OCI-LY7 (cell line): Measurements from ENCODE around the gene STS. TPM values are rescaled to one million over a fixed set of nuclear protein-coding genes. Genes with fewer than 3 reads are reported as not detected.

Experiments used
- BruUV-seq: library from RNA; stranded (reverse); fragments of 400-500 nt; replicated peaks from 2 replicates; lab custom pipeline; 2021; lab: Mats Ljungman, UMichigan
- CTCF ChIA-PET: fragments of 300-600 bp; sonication (Branson Sonifier 250); formaldehyde crosslinking; loops from one replicate; lab custom pipeline; 2022; ENCODE audit warnings: antibody characterized with exemption; ENCODE audit not compliant: unreplicated experiment; lab: Charles Lee
- POLR2A ChIA-PET: fragments of 300-600 bp; sonication (Branson Sonifier 250); formaldehyde crosslinking; loops from one replicate; lab custom pipeline; 2022; ENCODE audit warnings: antibody characterized with exemption; lab: Charles Lee
- DNase-seq: peaks from one replicate; pipeline ENCODE4 v3.0.0-alpha.2; 2015; ENCODE audit warnings: low spot score
- H2AFZ ChIP-seq: fragments of 200-600 bp; sonication (generic), shearing (Covaris generic); 2 replicates; pipeline ENCODE4 v1.6.1; 2014; ENCODE audit warnings: mild to moderate bottlenecking, antibody characterized with exemption, low read length, moderate library complexity
- H3K27ac ChIP-seq: fragments of 200-600 bp; sonication (generic); 2 replicates; pipeline ENCODE4 v1.5.1; 2014; ENCODE audit warnings: mixed run types, low read depth, mild to moderate bottlenecking, moderate library complexity, low read length, inconsistent platforms; ENCODE audit not compliant: poor library complexity, severe bottlenecking
- H3K36me3 ChIP-seq: fragments of 200-600 bp; sonication (generic); 2 replicates; pipeline ENCODE4 v1.6.1; 2014; ENCODE audit warnings: mild to moderate bottlenecking, antibody characterized with exemption, low read length, moderate library complexity, mixed read lengths; ENCODE audit not compliant: insufficient read depth
- H3K4me1 ChIP-seq: fragments of 200-600 bp; sonication (generic); 2 replicates; pipeline ENCODE4 v1.5.1; 2014; ENCODE audit warnings: mild to moderate bottlenecking, low read length; ENCODE audit not compliant: insufficient read depth, poor library complexity, severe bottlenecking
- H3K4me2 ChIP-seq: fragments of 200-600 bp; sonication (generic); 2 replicates; pipeline ENCODE4 v1.6.1; 2014; ENCODE audit warnings: mild to moderate bottlenecking, low read length
- H3K4me3 ChIP-seq: fragments of 200-600 bp; sonication (generic); 2 replicates; pipeline ENCODE4 v1.5.1; 2014; ENCODE audit warnings: mild to moderate bottlenecking, low read depth, low read length; ENCODE audit not compliant: poor library complexity, severe bottlenecking
- H3K79me2 ChIP-seq: fragments of 200-600 bp; sonication (generic); 2 replicates; pipeline ENCODE4 v1.6.1; 2016; ENCODE audit warnings: low read depth, mild to moderate bottlenecking, low read length, moderate library complexity, mixed read lengths; ENCODE audit not compliant: insufficient read depth
- H3K9me2 ChIP-seq: fragments of 200-600 bp; sonication (generic); 2 replicates; pipeline ENCODE4 v1.6.1; 2016; ENCODE audit warnings: mild to moderate bottlenecking, low read length, mixed read lengths; ENCODE audit not compliant: insufficient read depth
- H3K9me3 ChIP-seq: fragments of 200-600 bp; sonication (generic); 2 replicates; pipeline ENCODE4 v1.6.1; 2014; ENCODE audit warnings: mild to moderate bottlenecking, mixed run types, low read length, mixed read lengths
- H4K20me1 ChIP-seq: fragments of 200-600 bp; sonication (generic); 2 replicates; pipeline ENCODE4 v1.6.1; 2014; ENCODE audit warnings: mild to moderate bottlenecking, antibody characterized with exemption, low read length, moderate library complexity, mixed read lengths; ENCODE audit not compliant: insufficient read depth
- CTCF ChIP-seq: fragments of 200-600 bp; sonication (generic); conservative IDR thresholded peaks from 2 replicates; pipeline ENCODE4 v1.5.1; 2014; ENCODE audit warnings: mild to moderate bottlenecking, antibody characterized with exemption, low read length, moderate library complexity, mixed read lengths
- EZH2phosphoT487 ChIP-seq: fragments of 200-600 bp; sonication (generic); IDR thresholded peaks from 2 replicates; pipeline ENCODE4 v1.6.1; 2018; ENCODE audit warnings: low read depth, borderline replicate concordance, mild to moderate bottlenecking, mixed run types, antibody characterized with exemption, low read length, moderate library complexity, mixed read lengths
- intact Hi-C: fragments of 100-400 bp; cut with micrococcal nuclease; formaldehyde crosslinking; loops from one replicate; pipeline ENCODE4 v1.10.0; 2022; ENCODE audit not compliant: unreplicated experiment
- total RNA-seq, 2 experiments: library from RNA; depleted of rRNA in 1 of 2; stranded (reverse); fragments of >200 nt in 1 of 2; shearing (Covaris generic) in 1 of 2; gene quantifications; 2 replicates each; pipeline ENCODE4 v1.2.3, GENCODE V29; 2014 to 2022

The STS gene
- total RNA-seq, 2 experiments from 2014 or later = 16.3 to 40.3 TPM

DNA sequence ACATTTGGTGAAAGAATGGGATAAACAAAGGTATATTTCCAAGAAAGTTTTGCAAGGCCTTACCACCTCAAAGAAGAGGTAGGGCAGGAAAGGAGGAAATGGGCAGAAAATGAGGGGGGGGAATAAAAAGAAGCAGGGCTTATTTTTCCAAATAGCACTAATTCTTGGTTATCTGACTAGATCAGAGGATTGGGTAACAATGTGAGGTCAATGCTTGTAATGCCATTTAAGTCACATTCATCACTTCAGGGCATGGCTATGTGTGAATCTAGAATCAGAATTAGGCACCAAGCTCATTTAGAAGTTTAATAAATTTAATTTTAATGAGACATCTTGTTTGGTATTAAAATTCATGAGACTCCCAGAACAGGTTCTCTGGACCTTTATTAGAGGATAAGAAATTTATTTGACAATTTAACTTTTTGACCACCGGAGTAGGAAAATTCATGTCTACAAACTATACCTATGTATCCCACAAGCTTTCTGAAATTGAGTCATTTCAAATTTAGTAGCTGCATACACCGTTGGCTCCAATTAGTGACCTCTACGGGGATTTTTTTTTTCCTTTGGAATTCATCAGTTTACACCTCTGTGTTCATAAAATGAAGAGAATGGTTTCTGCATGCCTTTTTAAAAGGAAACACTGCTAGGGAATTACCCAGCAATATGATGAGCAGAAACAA is 1.4 kb upstream of the STS start:
- DNase-seq = no peak
- TF ChIP-seq CTCF (no peak), EZH2phosphoT487 (no peak)
- Histone ChIP-seq H3K9me2 (no peaks in the 10 kb centered on the region), H3K27ac (peak overlapping the region; percentile 87), H2AFZ (no peak overlapping the region), H3K4me2 (peak overlapping the region; percentile 90), H3K9me3 (no peaks in the 10 kb centered on the region), H3K36me3 (peaks cover 13% of the 10 kb centered on the region), H3K4me3 (peak overlapping the region; percentile 95), H3K79me2 (peaks cover 53% of the 10 kb centered on the region; the same call in 1 of the 2 replicates), H4K20me1 (no peaks in the 10 kb centered on the region), H3K4me1 (peaks cover 33% of the 10 kb centered on the region)
- ChIA-PET CTCF (interaction anchor here (1.4 to 1.7 kb wide), 2 partner anchors 12 to 61 kb away, joined by 3 to 6 read pairs; no protein-coding TSS in a partner anchor), POLR2A (interaction anchor here (0.5 to 3.5 kb wide), 15 partner anchors 8 to 1965 kb away, joined by 3 to 38 read pairs (median 3); no protein-coding TSS in a partner anchor)
- no TSS peak for BruUV-seq
- intact Hi-C loops = loop anchor here (5.0 kb wide), 1 partner anchor 76 kb away; no protein-coding TSS in a partner anchor

DNA sequence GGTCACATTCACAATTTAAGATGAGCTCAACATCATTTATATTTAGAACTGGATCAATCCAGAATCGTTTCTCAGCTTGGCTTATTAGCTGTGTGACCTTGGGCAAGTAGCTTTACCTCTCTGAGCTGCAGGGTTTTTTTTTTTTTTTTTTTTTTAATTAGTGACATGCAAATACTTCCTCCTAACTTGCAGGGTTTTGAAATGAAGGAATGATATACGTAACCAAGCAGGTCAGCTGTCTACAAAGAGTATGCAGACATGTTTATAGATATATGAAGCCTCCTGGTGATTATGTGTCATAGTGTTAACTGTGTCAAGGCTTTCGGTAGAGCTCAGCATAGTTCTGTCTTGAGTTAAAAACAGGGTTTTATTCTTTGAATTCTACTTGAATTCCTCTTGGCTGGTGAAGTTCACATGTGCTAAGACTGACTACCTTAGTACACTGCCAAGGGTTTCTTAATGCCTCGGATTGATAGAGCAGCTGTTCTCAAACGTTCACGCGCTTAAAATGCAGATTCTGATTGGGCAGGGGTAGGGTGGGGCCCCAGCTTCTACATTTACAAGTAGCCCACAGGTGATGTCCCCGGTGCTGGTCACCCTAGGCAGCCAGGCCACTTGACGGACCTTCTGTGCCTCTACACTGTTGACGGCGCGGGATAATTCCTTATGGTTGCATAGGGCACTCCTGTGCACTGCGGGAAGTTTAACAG is 654 bp upstream of the STS start:
- BruUV-seq = TSS peak; percentile 64
- H3K9me2 ChIP-seq = no peaks in the 10 kb centered on the region
- ChIA-PET CTCF (interaction anchor here (1.4 to 1.7 kb wide), 2 partner anchors 13 to 61 kb away, joined by 3 to 6 read pairs; no protein-coding TSS in a partner anchor), POLR2A (interaction anchor here (0.6 to 3.5 kb wide), 16 partner anchors 8 to 1966 kb away, joined by 3 to 38 read pairs (median 4); no protein-coding TSS in a partner anchor)
- intact Hi-C loops = loop anchor here (5.0 kb wide), 1 partner anchor 75 kb away; no protein-coding TSS in a partner anchor
- H3K27ac ChIP-seq = peak overlapping the region; percentile 87
- H2AFZ ChIP-seq = 0 out of 2 replicates have a peak overlapping the region, but pooled peaks have one; percentile 47
- peaks cover 33% of the 10 kb centered on the region for H3K4me1 ChIP-seq
- H4K20me1 ChIP-seq = no peaks in the 10 kb centered on the region
- TF ChIP-seq CTCF (no peak), EZH2phosphoT487 (no peak)
- no peaks in the 10 kb centered on the region for H3K9me3 ChIP-seq
- peak; percentile 59 for DNase-seq
- peaks cover 8% of the 10 kb centered on the region for H3K36me3 ChIP-seq
- H3K79me2 ChIP-seq = peaks cover 53% of the 10 kb centered on the region; the same call in 1 of the 2 replicates
- peak overlapping the region; percentile 90 for H3K4me2 ChIP-seq
- H3K4me3 ChIP-seq = peak overlapping the region; percentile 95
